HG03280 (cell line): ENCODE measurements around the gene EML1.

Source experiments
- ATAC-seq: cut with Tn5 transposase; IDR thresholded peaks from one replicate; pipeline ENCODE4 v1.9.1; 2021; ENCODE audit warnings: mild to moderate bottlenecking, moderate library complexity; ENCODE audit not compliant: unreplicated experiment

Gene EML1

DNA sequence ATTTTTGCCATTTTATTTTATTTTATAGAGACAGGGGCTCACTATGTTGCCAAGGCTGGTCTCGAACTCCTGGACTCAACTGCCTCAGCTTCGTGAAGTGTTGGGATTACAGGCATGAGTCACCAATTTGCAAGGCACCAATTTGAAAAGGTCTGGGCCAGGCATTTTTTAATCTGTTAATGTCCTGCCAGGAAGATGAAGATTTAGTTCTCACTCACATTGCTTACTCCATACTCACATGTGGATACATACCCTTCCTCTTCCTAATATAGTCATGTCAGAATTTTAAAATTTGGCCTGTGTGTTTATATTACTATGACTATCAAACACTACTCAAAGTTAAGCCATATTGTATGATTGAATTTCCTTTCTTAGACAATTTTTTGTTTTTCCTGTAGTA lies 15.3 kb upstream of the EML1 start:
- no peak for ATAC-seq

DNA sequence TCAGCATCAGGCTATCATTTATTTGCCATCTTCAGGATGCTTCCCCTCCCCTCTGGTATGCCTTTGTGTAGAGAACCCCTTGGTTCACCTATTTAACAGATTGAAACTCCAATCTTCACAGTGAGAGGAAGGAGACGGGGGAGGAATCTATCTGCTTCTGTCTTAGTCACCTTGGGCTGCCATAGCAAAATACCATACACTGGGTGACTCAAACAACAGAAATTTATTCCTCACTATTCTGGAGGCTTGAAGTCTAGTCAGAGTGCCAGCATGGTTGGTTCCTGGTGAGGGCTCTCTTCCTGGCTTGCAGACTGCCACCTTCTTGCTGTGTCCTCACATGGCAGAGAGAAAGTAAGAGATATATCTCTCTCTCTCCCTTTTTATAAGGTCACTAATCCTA lies 13.5 kb upstream of the EML1 start:
- ATAC-seq = no peak

DNA sequence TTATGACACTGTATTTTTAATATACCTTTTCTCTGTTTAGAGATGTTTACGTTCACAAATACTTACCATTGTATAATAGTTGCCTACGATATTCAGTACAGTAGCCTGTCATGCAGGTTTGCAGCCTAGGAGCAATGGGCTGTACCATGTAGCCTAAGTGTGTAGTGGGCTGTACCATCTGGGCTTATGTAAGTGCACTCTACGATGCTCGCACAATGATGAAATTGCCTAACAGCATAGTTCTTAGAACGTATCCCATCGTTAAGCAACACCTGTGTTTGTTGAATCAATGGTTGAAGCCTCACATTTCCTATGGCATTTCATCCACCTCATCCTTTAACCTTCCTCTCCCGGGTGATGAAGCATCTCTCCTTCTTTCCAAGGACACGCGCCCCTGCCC lies 12.5 kb upstream of the EML1 start:
- ATAC-seq = no peak

DNA sequence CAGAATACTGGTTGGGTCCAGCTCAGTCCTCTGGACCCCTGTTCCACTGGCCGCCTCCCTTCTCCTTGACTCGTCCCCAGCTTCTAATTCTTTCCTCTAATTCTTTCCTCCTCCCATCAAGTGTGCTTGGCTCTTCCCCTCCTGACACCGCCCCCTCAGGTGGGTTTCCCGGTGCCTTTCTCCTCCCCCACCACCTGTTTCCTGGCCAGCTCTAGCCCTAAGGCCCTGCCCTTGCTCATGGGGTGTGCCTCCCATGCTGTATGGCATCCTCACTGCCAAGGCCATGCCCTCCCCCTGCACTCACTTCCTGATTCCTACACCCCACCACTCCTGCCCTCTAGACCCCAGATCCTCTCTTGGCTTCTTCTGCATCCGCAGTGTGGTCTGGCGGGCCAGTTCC lies 12.1 kb upstream of the EML1 start:
- ATAC-seq = no peak

DNA sequence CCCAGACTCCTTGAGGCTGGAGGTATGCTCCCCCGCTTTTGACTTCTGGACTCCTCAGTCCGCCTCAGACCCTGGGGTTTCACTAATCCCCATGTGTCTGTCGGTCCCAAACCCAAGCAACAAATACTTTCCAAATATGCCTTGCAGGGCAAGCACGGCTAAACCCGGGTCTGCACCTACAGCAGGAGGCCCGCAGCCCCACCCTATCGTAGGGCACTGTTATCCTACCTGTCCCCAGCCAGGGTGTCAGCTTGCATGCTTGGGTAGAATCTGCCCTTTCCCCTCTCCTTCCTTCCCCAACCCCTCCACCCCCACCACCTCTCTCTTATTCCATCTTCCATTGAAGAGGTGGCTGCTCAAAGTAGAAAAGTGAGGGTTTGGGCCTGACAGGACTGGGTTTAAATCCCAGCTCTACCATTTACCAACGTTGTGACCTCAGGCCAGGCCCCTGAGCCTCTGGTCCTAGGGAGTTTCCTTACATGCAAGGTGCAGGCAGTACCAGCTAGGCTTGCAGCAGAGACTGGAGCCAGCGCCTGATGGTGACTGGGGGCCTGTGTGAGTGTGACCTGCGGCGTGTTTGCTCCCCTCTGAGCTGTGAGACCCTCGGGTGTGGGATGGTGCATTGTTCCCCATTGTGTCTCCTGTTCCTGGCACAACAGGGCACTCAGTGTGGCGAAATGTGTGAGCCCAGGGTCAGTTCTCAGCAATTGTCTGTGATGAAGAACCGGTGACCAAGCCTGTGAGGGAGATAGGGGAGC lies 11.2 kb upstream of the EML1 start:
- ATAC-seq = no peak

DNA sequence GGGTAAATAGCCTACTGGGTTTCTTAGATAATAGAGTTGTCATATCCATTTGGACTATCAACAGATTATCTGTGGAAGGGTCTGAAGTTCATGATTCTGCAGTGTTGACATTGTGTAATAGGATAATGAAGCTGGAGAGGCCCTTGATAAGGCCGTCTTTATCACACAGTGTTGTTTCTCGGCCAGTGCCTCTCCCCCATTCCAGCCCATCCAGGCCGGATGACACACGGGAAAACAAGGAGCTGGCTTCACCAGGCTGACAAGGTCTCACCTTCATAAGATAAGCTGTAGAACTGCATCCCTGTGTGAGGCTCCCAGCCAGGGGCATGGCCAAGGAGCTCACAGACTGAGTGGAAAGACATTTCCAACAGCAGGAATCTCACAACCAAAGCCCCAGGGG lies 8.7 kb upstream of the EML1 start:
- no peak for ATAC-seq

DNA sequence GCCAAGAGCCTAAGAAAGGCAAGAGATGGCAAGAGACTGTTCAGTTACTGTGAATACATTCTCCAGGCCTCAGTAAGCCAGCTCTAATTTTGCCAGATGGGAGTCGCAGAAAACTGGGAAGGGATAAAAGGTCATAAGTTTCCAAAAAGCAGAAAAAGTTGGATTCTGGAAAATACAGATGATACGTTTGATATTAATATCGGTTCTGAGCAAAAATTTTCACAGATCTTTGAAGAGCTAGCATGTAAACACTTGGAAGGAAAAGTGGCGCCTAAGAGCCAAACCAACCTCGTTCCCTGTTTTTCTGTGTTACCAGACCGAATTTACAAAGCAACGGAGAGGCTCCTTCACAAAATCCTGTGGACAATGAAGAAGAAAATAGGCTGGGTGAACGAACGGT lies 7.8 kb upstream of the EML1 start:
- ATAC-seq = no peak

DNA sequence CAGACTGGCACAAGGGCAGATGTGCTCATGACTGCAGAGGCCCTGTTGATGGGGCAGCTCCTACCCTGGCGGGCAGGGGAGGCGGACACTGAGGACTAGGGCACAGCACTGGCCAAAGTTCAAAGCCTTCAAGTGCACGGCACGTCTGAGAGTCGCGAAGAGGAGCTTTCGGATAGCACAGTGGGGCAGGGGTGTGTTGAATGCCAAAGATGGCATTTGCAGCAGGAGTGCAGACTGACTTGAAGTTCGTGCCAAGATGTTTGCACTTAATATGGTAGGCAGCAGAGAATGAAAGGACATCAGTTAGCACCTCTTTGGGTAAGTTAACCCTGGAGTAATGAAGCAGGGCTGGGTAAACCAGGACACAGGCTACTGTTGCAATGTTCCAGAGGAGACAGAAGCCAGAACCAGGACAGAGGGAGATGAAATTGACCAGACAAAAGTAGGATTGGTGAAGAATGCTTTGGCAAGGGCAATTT lies 6.7 kb upstream of the EML1 start:
- no peak for ATAC-seq

DNA sequence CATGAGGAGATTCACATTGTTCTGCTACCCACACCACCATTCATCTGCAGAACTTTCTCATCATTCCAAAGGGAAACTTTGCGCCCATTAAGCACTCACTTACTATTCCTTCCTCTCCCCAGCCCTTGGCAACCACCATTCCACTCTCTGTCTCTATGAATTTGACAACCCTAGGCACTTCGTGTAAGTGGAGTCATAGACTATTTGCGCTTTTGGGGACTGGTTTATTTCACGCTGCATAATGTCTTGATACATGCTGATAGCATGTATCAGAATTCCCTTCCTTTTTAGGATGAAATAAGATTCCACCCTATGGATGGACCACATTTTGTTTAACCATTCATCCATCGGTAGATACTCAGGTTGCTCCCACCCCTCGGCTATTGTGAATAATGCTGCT lies 4.5 kb upstream of the EML1 start:
- ATAC-seq = no peak

DNA sequence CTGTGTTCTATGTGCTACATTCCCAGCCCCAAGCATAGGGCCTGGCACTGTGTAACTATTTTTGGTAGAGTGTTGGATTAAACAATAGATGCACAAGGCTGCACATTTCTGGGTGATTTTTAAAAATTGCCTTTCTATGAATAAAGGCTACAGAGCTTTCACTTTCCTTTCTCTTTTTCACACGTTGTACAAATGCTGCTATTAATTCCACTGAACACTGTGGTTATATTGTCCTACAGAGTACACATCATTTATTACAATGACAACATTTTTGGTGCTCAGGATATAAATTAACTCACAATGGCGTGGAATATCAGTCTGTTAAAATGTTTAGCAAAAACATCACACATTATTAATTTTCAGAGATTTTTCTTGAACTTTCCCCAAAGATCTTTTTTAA lies 3.6 kb upstream of the EML1 start:
- ATAC-seq = no peak

DNA sequence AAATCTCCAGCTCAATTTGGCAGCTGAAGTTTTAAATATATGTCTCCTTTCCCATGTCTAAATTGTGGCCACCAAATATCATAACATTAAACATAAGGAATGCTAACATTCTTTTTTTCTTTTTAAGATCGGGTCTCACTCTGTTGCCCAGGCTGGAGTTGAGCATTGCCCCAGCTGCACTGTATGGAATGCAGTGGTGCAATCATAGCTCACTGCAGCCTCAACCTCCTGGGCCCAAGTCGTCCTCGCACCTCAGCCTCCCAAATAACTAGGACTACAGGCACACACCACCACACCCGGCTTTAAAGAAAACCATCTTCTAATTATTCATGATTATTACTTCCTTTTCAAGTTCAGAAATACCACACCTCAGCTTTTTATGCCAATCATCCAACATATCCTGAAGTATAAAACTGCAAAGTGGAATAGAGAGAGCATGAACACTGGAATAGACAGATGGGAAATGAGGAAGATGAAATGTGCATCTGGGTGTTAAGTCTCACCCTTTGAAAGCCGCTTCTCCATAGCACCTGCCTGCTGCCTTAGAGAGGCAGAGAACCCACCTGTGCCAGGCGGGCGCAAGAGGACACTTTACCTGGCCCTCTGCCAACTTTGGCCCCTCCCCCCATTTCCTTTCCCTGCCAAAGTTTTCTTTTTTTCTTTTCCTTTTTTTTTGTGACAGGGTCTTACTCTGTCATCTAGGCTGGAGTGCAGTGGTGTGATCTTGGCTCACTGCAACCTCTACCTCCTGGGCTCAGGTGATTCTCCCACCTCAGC lies 2.8 kb upstream of the EML1 start:
- no peak for ATAC-seq

DNA sequence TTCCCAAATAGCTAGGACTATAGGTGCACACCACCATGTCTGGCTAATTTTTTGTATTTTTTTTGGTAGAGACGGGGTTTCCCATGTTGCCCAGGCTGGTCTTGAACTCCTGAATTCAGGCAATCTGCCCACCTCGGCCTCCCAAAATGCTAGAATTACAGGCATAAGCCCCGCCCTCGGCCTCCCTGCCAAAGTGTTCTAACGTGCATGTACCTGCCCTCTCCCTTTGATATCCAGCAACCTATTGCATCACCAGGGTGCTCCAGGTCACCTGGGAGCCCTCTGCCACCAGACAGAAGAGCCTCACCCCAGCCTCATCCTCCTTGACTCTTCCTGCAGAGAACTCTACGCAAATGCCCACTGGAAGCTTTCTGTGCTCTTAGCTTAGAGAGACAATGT lies 2.2 kb upstream of the EML1 start:
- no peak for ATAC-seq

DNA sequence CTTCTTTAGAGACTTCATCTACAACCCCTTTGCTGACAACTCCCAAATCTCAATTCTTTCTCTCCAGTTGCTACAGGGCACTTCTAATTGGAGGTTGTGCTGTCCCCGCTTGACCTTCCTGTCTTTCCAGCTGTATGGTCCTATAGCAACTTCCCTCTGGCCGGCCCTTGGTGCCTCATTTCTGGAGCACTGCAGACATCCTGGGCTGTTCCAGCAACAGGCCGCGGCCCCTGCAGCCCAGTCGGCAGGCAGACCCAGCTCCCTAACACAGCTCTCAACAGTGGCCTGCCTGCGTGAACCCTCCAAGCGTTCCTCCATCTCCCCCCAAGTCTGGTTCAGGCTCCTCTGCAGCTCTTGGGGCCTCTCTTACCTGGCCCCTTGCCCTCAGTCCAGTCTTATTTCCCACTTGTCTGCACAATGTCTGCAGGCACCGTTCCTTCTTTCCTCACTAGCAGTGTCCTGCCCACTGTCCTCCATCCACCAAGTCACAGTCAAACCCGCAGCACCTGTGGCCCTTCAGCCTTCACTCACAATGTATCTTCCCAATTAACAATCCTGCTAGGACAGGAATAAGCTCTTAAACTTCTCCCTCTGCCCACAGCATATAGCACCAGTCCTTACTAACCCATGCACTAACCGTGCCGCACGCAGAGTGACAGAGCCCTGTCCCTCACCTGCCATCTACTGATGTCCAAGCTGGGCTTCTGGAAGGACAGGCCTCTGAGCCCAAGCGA lies 1.6 kb upstream of the EML1 start:
- ATAC-seq = no peak

DNA sequence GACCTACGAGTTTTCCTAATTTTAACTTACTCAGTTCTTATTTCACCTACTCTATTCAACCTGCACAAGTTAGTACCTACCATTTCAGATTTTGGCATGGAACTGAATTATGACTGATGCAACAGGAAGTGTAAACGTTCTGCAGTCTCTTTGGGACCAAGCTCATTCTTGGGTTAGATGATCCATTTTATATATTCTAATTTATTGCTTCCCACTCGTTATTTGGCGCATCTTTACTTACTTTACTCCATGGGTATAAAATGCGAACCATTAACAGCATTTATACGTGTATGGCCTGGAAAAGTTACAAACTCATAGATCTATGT lies 1.0 kb upstream of the EML1 start:
- no peak for ATAC-seq

DNA sequence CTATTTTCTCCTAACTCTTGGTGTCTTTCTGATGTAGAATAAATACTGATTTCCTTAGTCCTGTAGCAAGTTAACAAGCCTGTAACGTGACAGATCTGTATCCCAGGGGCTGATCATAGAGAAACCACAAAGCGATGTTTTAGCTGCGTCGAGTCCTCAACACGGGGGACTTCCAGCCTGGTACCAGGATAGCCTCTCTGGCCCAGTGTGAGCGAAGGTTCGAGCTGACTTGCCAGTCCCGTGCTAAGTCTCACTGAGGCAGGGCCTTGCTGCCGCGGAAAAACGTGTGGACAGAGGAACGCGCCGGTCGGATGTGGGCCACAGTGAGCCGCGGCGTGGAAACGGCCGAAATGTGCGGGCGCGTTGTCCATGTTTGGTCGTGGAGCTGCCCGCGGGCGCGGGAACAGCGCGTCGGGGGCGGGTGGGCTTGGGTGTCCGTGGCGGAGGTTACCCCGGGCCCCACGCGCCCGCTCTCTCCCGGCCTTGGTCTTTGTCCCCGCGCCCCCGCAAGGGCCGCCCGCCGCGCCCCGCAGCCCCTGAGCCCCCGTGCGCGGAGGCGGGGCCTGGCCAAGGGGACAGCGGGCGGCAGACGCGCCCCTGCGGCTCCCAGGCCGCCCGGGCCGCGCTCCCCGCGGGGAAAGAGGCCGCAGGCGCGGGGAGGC lies 531 bp upstream of the EML1 start:
- no peak for ATAC-seq

DNA sequence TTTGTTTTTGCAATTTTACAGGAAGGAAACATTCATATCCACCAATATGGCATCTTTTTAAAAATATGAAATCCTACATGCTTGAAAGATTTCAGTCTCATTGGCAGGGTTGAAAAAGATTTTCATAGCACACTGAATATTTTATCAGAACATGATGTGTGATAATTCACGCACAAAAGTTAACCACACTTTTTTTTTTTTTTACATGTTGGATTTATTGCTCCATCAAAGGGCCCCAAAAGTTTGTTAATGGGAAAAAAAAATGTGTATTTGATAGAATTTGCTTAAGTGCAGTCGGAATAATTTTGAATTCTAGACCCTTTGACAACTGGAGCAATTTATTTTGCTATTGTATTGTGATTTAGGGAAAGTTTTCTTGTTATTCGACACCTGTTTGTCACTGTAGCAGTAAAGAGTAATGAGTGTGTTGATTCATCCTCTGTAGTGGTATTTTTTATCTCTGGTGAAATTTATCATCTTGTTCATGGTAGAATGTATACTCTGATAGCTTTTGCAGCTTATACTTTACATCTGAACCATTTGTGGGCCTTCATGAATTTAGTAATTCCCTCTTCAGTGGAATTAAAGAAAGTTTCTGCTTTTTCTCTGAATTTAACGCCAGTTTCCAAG lies 1.1 kb downstream of the EML1 start:
- no peak for ATAC-seq

DNA sequence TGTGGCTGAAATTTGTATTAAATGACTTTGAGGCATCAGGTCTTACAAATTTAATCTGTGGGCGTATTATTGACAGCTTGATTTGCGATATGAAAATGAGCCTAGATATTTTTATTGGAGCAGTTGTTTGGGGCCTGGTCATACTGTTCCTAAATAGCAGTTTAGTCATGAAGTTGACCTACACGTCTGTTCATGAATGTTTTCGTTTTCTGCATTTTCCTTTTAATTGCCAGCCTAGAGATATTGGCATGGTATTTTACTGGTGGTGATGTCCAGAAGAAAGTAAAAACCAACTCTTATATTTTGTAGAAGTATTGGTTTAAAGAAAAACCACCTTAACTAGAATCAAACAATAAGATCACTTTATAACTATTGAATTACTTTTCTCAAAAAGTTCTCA lies 1.8 kb downstream of the EML1 start:
- ATAC-seq = no peak

DNA sequence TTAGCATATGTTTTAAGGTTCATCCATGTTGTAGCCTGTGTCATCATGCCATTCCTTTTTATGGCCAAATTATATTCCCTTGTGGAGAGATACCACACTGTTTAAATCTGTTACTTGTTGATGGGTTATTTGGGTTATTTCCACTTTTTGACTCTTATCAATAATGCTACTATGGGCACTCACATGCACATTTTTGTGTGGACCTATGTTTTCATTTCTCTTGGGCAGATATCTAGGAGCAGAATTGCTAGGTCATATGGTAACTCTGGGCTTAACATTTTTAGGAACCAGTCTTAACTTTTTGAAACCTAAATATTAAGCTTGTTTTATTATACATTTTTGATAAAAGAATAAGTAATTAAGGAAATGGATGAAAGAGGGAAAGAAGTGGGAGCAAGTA lies 4.0 kb downstream of the EML1 start:
- no peak for ATAC-seq

DNA sequence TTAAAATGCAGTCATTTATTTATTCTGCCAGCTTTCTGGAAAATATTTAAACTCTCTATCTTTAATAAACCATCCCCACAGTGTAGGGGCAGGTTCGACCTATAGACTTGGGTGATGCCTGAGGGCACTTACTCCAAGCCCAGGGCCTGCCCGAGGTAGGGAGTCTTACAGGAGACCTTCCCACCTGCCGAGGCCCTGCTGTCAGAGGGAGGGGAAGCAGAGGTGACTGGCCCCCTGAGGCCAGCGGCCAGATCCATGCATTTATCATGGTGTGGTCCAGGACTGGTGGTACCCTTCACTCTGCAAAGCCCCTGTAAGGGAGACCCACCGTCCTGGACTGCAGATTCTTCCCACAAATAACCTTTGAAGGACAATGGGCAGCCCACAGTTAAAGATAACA lies 7.6 kb downstream of the EML1 start:
- ATAC-seq = no peak

DNA sequence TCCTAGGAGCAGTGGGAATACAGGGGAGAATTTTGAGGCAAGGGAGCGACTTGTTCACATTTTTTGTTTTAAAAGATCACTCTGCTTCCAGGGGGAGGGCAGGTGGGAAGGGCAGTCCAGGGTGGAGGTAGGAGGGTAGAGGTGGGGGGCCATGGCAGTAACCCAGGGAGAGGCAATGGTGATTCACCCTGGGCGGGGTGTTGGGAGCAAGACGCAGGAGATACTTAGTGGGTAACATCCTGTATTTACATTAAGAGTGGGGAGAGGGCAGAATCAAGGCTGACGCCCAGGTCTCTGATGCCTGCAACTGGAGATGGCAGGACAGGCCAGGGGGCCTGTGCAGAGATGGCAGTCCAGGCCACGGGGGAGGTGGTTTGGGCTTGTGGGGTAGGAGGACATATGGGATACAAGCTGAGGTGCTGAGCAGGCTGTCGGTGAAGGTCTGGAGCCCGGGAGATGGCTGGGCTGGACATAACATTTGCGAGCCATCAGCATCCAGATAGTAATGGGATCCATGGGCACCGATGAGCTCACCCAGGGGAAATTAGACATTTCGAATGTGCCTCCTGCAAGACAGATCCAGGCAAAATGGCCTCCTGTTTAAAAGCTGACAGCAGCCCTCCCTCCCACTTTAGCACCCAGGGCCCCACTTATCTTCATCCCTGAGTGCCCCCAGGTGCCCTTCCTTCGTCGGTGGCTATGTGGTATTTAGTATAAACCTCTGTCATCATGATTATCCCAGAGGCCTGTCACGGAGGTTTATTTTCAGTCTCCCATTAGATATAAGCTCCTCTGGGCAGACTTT lies 9.3 kb downstream of the EML1 start:
- no peak for ATAC-seq
